ENCODE data around the gene KHSRP.

DNA sequence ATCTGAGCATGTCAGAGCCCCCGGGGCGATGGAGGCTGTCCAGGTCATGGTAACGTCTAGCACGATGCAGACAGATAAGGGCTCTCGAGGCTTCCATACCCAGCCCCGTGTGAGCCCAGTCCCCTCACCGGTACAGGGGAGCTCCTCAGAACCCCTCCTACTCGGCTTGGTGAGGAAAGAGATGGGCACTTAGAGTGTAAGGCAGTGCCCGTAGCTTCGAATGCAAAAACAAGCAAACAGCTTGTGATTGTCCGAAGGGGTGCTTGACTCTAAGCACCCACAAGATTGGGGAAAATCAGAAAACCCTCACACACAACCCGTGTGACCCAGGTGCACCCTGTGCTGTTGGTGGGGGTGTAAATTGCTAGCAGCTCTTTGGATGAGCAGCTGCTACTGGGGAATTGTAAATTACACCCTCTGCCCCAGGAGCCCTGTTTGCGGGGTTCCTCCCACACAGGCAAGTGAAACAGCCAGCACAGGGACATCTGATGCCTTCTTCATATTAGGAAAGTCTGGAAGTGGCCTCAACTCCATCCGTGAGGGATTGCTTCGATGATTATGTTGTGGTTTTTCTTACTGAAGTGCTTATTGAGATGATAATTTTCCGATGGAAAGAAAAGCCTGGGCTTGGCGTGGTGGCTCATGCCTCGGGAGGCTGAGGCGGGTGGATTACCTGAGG lies 48.0 kb downstream of the KHSRP start:
- TF ChIP-seq, protein P1, sequence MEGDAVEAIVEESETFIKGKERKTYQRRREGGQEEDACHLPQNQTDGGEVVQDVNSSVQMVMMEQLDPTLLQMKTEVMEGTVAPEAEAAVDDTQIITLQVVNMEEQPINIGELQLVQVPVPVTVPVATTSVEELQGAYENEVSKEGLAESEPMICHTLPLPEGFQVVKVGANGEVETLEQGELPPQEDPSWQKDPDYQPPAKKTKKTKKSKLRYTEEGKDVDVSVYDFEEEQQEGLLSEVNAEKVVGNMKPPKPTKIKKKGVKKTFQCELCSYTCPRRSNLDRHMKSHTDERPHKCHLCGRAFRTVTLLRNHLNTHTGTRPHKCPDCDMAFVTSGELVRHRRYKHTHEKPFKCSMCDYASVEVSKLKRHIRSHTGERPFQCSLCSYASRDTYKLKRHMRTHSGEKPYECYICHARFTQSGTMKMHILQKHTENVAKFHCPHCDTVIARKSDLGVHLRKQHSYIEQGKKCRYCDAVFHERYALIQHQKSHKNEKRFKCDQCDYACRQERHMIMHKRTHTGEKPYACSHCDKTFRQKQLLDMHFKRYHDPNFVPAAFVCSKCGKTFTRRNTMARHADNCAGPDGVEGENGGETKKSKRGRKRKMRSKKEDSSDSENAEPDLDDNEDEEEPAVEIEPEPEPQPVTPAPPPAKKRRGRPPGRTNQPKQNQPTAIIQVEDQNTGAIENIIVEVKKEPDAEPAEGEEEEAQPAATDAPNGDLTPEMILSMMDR (IDR thresholded peaks at IDR 0.05; ENCODE audit: low read length): no peak
- no peak for TF ChIP-seq EZH2 (IDR thresholded peaks at IDR 0.05; ENCODE audit: borderline replicate concordance, low read length)
